Loucy (cell line): Measurements from ENCODE around the gene GRIP2.

ENCODE experiments used
- H2AFZ ChIP-seq: fragments of 200-600 bp; sonication (generic); 2 replicates; pipeline ENCODE4 v1.6.0; 2016; ENCODE audit warnings: antibody characterized with exemption, mild to moderate bottlenecking, low read length, moderate library complexity
- H3F3A ChIP-seq: fragments of 200-600 bp; 2 replicates; pipeline ENCODE4 v1.6.0; 2016; ENCODE audit warnings: antibody characterized with exemption, low read depth, mild to moderate bottlenecking
- H3K27me3 ChIP-seq: fragments of 200-600 bp; sonication (generic); 2 replicates; pipeline ENCODE4 v1.6.1; 2014; ENCODE audit warnings: low read length, mild to moderate bottlenecking; ENCODE audit not compliant: insufficient read depth, poor library complexity, severe bottlenecking
- H3K36me3 ChIP-seq: fragments of 200-600 bp; sonication (generic); 2 replicates; pipeline ENCODE4 v1.6.1; 2016; ENCODE audit warnings: low read length; ENCODE audit not compliant: insufficient read depth
- H3K4me1 ChIP-seq: fragments of 200-600 bp; sonication (generic); 2 replicates; pipeline ENCODE4 v1.5.1; 2014; ENCODE audit warnings: low read length, mild to moderate bottlenecking; ENCODE audit not compliant: insufficient read depth, poor library complexity, severe bottlenecking
- H3K4me2 ChIP-seq: fragments of 200-600 bp; sonication (generic); 2 replicates; pipeline ENCODE4 v1.6.0; 2014; ENCODE audit warnings: antibody characterized with exemption, low read length, low read depth, mild to moderate bottlenecking; ENCODE audit not compliant: poor library complexity, severe bottlenecking
- H3K4me3 ChIP-seq: fragments of 200-600 bp; sonication (generic); 2 replicates; pipeline ENCODE4 v1.5.1; 2014; ENCODE audit warnings: low read length, mild to moderate bottlenecking, mixed read lengths; ENCODE audit not compliant: poor library complexity, severe bottlenecking
- H3K79me2 ChIP-seq: fragments of 200-600 bp; sonication (generic); 2 replicates; pipeline ENCODE4 v1.6.1; 2014; ENCODE audit warnings: low read length; ENCODE audit not compliant: insufficient read depth
- H3K9ac ChIP-seq: fragments of 200-600 bp; sonication (generic); 2 replicates; pipeline ENCODE4 v1.6.0; 2014; ENCODE audit warnings: mild to moderate bottlenecking, low read depth, low read length, moderate library complexity; ENCODE audit not compliant: poor library complexity, severe bottlenecking
- H3K9me2 ChIP-seq: fragments of 200-600 bp; sonication (generic); replicated peaks from 2 replicates; pipeline ENCODE4 v1.6.1; 2016; ENCODE audit warnings: low read depth, low read length, mixed read lengths
- H3K9me3 ChIP-seq: fragments of 200-600 bp; sonication (generic); 2 replicates; pipeline ENCODE4 v1.6.1; 2014; ENCODE audit warnings: mild to moderate bottlenecking, antibody characterized with exemption, low read length, low read depth; ENCODE audit not compliant: insufficient read depth
- H4K20me1 ChIP-seq: fragments of 200-600 bp; sonication (generic); 2 replicates; pipeline ENCODE4 v1.6.0; 2014; ENCODE audit warnings: antibody characterized with exemption, low read length, mild to moderate bottlenecking; ENCODE audit not compliant: insufficient read depth, poor library complexity, severe bottlenecking
- EZH2phosphoT487 ChIP-seq: fragments of 200-600 bp; IDR thresholded peaks from 2 replicates; pipeline ENCODE4 v1.6.1; 2018; ENCODE audit warnings: antibody characterized with exemption, mild to moderate bottlenecking, moderate library complexity, borderline replicate concordance
- TF ChIP-seq, protein P1 (sequence below): fragments of 200-600 bp; sonication (generic); conservative IDR thresholded peaks from 2 replicates; pipeline ENCODE4 v1.5.1; 2014; ENCODE audit warnings: mild to moderate bottlenecking, antibody characterized with exemption, low read length

GRIP2 gene

GRCh38 chr3:14532691-14533456 is 7.3 kb downstream of the GRIP2 start:
- Histone ChIP-seq H3K9ac (no peak overlapping the region), H3K4me1 (no peaks in the 10 kb centered on the region), H2AFZ (no peak overlapping the region), H3K4me2 (no peak overlapping the region), H3K27me3 (no peaks in the 10 kb centered on the region), H3K36me3 (no peaks in the 10 kb centered on the region), H3K9me2 (no peaks in the 10 kb centered on the region), H3K79me2 (no peaks in the 10 kb centered on the region), H3K4me3 (no peak overlapping the region), H4K20me1 (no peaks in the 10 kb centered on the region), H3F3A (no peaks in the 10 kb centered on the region), H3K9me3 (no peaks in the 10 kb centered on the region)
- TF ChIP-seq, protein P1, sequence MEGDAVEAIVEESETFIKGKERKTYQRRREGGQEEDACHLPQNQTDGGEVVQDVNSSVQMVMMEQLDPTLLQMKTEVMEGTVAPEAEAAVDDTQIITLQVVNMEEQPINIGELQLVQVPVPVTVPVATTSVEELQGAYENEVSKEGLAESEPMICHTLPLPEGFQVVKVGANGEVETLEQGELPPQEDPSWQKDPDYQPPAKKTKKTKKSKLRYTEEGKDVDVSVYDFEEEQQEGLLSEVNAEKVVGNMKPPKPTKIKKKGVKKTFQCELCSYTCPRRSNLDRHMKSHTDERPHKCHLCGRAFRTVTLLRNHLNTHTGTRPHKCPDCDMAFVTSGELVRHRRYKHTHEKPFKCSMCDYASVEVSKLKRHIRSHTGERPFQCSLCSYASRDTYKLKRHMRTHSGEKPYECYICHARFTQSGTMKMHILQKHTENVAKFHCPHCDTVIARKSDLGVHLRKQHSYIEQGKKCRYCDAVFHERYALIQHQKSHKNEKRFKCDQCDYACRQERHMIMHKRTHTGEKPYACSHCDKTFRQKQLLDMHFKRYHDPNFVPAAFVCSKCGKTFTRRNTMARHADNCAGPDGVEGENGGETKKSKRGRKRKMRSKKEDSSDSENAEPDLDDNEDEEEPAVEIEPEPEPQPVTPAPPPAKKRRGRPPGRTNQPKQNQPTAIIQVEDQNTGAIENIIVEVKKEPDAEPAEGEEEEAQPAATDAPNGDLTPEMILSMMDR: no peak
- TF ChIP-seq EZH2phosphoT487: no peak

GRCh38 chr3:14531856-14532395 is 8.2 kb downstream of the GRIP2 start:
- no peaks in the 10 kb centered on the region for H3K36me3 ChIP-seq
- H3K27me3 ChIP-seq: no peaks in the 10 kb centered on the region
- no peaks in the 10 kb centered on the region for H3K9me3 ChIP-seq
- no peak overlapping the region for H3K4me3 ChIP-seq
- no peaks in the 10 kb centered on the region for H3K9me2 ChIP-seq
- no peak overlapping the region for H3K9ac ChIP-seq
- no peak overlapping the region for H3K4me2 ChIP-seq
- no peaks in the 10 kb centered on the region for H3K4me1 ChIP-seq
- TF ChIP-seq EZH2phosphoT487: no peak
- H4K20me1 ChIP-seq: no peaks in the 10 kb centered on the region
- H3K79me2 ChIP-seq: no peaks in the 10 kb centered on the region
- no peaks in the 10 kb centered on the region for H3F3A ChIP-seq
- H2AFZ ChIP-seq: no peak overlapping the region

DNA sequence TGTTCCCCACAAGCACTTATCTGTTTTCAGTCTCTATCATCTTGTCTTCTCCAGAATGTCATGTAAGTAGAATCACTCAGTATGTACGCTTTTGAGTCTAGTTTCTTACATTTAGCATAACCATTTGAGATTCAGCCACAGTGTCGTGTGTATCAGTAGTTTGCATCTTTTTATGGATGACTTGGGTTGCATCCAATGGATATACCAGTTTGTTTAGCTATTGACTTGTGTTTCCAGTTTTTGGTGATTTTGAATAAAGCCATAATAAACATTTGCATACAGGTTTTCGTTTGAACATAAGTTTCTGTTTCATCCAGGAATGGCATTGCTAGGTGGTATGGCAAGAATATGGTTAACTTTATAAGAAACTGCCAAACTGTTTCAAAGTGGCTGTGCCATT is 12.1 kb downstream of the GRIP2 start:
- Histone ChIP-seq H3K79me2 (no peaks in the 10 kb centered on the region), H3K4me2 (no peak overlapping the region), H3K9me2 (no peaks in the 10 kb centered on the region), H2AFZ (no peak overlapping the region), H3F3A (no peaks in the 10 kb centered on the region), H3K9ac (no peak overlapping the region), H4K20me1 (no peaks in the 10 kb centered on the region), H3K27me3 (no peaks in the 10 kb centered on the region), H3K4me1 (no peaks in the 10 kb centered on the region), H3K9me3 (no peaks in the 10 kb centered on the region), H3K36me3 (no peaks in the 10 kb centered on the region), H3K4me3 (no peak overlapping the region)
- TF ChIP-seq, protein P1: no peak
- no peak for TF ChIP-seq EZH2phosphoT487
